CD14-positive monocyte (primary cell): ENCODE measurements around the gene RFC2. TPM values are rescaled to one million over a fixed set of nuclear protein-coding genes. Genes with fewer than 3 reads are reported as not detected.

Experiments used
- DNase-seq, 3 donors: peaks; one replicate each; pipeline ENCODE4 v3.0.0-alpha.2; 2011 to 2022
- H2AFZ ChIP-seq: 2 replicates; pipeline ENCODE4 v1.6.0; 2012; ENCODE audit warnings: mild to moderate bottlenecking, low read depth, low read length, inconsistent platforms; ENCODE audit not compliant: insufficient read depth, poor library complexity, severe bottlenecking
- H3K27ac ChIP-seq, 2 donors: 1 replicate in 1 of 2; 2 replicates in 1 of 2; pipeline ENCODE4 v1.5.1; 2012 to 2013; ENCODE audit warnings: low read length in 2 of 2, control low read depth in 1 of 2, inconsistent platforms in 1 of 2, low read depth in 1 of 2, mild to moderate bottlenecking in 1 of 2
- H3K27me3 ChIP-seq, 2 donors: one replicate each; pipeline versions ENCODE4 v1.6.0 to v1.6.1; 2011 to 2013; ENCODE audit warnings: low read length in 2 of 2; ENCODE audit not compliant: control insufficient read depth in 2 of 2, insufficient read depth in 2 of 2
- H3K36me3 ChIP-seq, 2 donors: replicated peaks in 1 of 2; 1 replicate in 1 of 2; 2 replicates in 1 of 2; pipeline versions ENCODE4 v1.5.1 to v1.6.1; 2012 to 2013; ENCODE audit warnings: low read length in 2 of 2, control low read depth in 1 of 2, inconsistent platforms in 1 of 2, mild to moderate bottlenecking in 1 of 2; ENCODE audit not compliant: insufficient read depth in 2 of 2, control insufficient read depth in 1 of 2
- H3K4me1 ChIP-seq, 2 donors: 1 replicate in 1 of 2; 2 replicates in 1 of 2; pipeline versions ENCODE4 v1.5.1 to v1.6.1; 2012 to 2013; ENCODE audit warnings: low read length in 2 of 2, control low read depth in 1 of 2, inconsistent platforms in 1 of 2, mild to moderate bottlenecking in 1 of 2, moderate library complexity in 1 of 2; ENCODE audit not compliant: insufficient read depth in 2 of 2, control insufficient read depth in 1 of 2
- H3K4me2 ChIP-seq: replicated peaks from 2 replicates; pipeline ENCODE3; 2012; ENCODE audit warnings: low read length, moderate library complexity, mild to moderate bottlenecking; ENCODE audit not compliant: poor library complexity, severe bottlenecking; ENCODE audit errors: extremely low read depth
- H3K4me3 ChIP-seq, 3 experiments: fragments of 200-600 bp in 1 of 3; sonication (generic) in 1 of 3; replicated peaks in 1 of 3; 1 replicate in 2 of 3; 2 replicates in 1 of 3; pipeline ENCODE4 v1.5.1; 2011 to 2013; ENCODE audit warnings: low read length in 3 of 3, mild to moderate bottlenecking in 3 of 3, control low read depth in 2 of 3, low read depth in 2 of 3, inconsistent platforms in 1 of 3, moderate library complexity in 1 of 3
- H3K79me2 ChIP-seq: 2 replicates; pipeline ENCODE4 v1.6.0; 2012; ENCODE audit warnings: mild to moderate bottlenecking, control low read depth, inconsistent platforms, low read length, moderate library complexity; ENCODE audit not compliant: insufficient read depth
- H3K9ac ChIP-seq: 2 replicates; pipeline ENCODE4 v1.6.0; 2017; ENCODE audit warnings: low read length, mild to moderate bottlenecking; ENCODE audit not compliant: insufficient read depth, poor library complexity, severe bottlenecking
- H3K9me3 ChIP-seq, 2 donors: replicated peaks in 1 of 2; 1 replicate in 1 of 2; 2 replicates in 1 of 2; pipeline versions ENCODE4 v1.5.1 to v1.6.1; 2012 to 2013; ENCODE audit warnings: low read length in 2 of 2, control low read depth in 1 of 2; ENCODE audit not compliant: control insufficient read depth in 1 of 2, insufficient read depth in 1 of 2
- H4K20me1 ChIP-seq: 2 replicates; pipeline ENCODE4 v1.6.0; 2012; ENCODE audit warnings: mild to moderate bottlenecking, low read length, control low read depth, moderate library complexity; ENCODE audit not compliant: insufficient read depth
- H3K27ac Mint-ChIP-seq, 7 donors: one replicate each; pipeline ENCODE4 v1.8.0; 2020; ENCODE audit warnings: mild to moderate bottlenecking in 7 of 7, mixed read lengths in 7 of 7, moderate library complexity in 6 of 7, inconsistent platforms in 2 of 7
- H3K27me3 Mint-ChIP-seq, 3 donors: one replicate each; pipeline ENCODE4 v1.8.0; 2021 to 2022; ENCODE audit warnings: low read depth in 3 of 3, mild to moderate bottlenecking in 3 of 3, mixed read lengths in 3 of 3, moderate library complexity in 3 of 3, inconsistent platforms in 1 of 3
- H3K36me3 Mint-ChIP-seq, 2 donors: one replicate each; pipeline ENCODE4 v1.8.0; 2020; ENCODE audit warnings: mixed read lengths in 2 of 2, inconsistent platforms in 1 of 2, mild to moderate bottlenecking in 1 of 2
- H3K4me1 Mint-ChIP-seq: one replicate; pipeline ENCODE4 v1.8.0; 2020; ENCODE audit warnings: mild to moderate bottlenecking, mixed read lengths
- H3K4me3 Mint-ChIP-seq, 2 donors: one replicate each; pipeline ENCODE4 v1.8.0; 2020; ENCODE audit warnings: mild to moderate bottlenecking in 2 of 2, mixed read lengths in 2 of 2, moderate library complexity in 1 of 2
- H3K9me3 Mint-ChIP-seq, 7 donors: one replicate each; pipeline ENCODE4 v1.8.0; 2020 to 2022; ENCODE audit warnings: mixed read lengths in 7 of 7, mild to moderate bottlenecking in 6 of 7, moderate library complexity in 6 of 7, inconsistent platforms in 2 of 7
- WGBS: methylation state at CpG from one replicate; pipeline ENCODE4 v1.1.5; 2013; ENCODE audit warnings: missing lambda C conversion rate; ENCODE audit not compliant: insufficient coverage; 5-methylcytosine and 5-hydroxymethylcytosine counted together
- intact Hi-C, 2 donors: fragments of 100-400 bp; cut with micrococcal nuclease; formaldehyde crosslinking; loops; one replicate each; pipeline versions ENCODE4 v1.15.0 to v1.15.1; 2023
- polyA plus RNA-seq, 3 donors: library from polyadenylated mRNA; depleted of rRNA in 1 of 3; unstranded in 2 of 3; stranded (reverse) in 1 of 3; fragments of 300-500 nt in 2 of 3; fragments of >200 nt in 1 of 3; fragmentation: Illumina TruSeq in 2 of 3; gene quantifications; 1 replicate in 2 of 3; 2 replicates in 1 of 3; pipeline ENCODE4 v1.2.3, GENCODE V29; 2012 to 2021
- TF ChIP-seq, protein P1 (sequence below): fragments of 200-600 bp; IDR thresholded peaks from one replicate; pipeline ENCODE4 v1.8.0; 2022; ENCODE audit warnings: antibody characterized with exemption, mild to moderate bottlenecking

The RFC2 gene
- polyA plus RNA-seq, 3 donors, result 12.8 to 42.1 (median 33.5) TPM

DNA sequence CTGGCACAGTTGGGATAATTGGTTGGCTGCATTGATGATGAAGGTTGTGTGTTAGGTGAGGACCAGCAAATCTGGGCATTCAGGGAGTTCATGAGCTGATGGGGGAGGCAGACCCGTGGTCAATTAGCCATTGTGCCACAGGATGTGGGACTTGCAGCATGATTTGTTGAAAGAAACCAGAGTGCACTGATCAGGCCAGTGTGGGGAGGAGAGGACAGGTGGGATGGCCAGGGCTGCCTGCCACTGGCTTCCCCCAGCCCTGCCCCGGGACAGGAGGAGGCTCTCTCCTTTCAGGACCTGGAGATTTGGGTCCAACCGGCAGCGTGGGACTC is 39.3 kb upstream of the RFC2 start:
- TF ChIP-seq, protein P1, sequence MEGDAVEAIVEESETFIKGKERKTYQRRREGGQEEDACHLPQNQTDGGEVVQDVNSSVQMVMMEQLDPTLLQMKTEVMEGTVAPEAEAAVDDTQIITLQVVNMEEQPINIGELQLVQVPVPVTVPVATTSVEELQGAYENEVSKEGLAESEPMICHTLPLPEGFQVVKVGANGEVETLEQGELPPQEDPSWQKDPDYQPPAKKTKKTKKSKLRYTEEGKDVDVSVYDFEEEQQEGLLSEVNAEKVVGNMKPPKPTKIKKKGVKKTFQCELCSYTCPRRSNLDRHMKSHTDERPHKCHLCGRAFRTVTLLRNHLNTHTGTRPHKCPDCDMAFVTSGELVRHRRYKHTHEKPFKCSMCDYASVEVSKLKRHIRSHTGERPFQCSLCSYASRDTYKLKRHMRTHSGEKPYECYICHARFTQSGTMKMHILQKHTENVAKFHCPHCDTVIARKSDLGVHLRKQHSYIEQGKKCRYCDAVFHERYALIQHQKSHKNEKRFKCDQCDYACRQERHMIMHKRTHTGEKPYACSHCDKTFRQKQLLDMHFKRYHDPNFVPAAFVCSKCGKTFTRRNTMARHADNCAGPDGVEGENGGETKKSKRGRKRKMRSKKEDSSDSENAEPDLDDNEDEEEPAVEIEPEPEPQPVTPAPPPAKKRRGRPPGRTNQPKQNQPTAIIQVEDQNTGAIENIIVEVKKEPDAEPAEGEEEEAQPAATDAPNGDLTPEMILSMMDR, result no peak
- peaks cover 37% of the 10 kb centered on the region for H3K79me2 ChIP-seq
- intact Hi-C loops, result loop anchor here in 1 of 2 donors (5.0 kb wide), 1 partner anchor 41 kb away; the partner anchor contains the start of gene RFC2
- no peak overlapping the region for H3K9ac ChIP-seq
- Mint-ChIP-seq H3K36me3 (peaks cover 4 to 5% of the 10 kb centered on the region in 2 donors), H3K4me1 (peaks cover 33% of the 10 kb centered on the region), H3K27ac (peak overlapping the region in 2 of 7 donors; percentile 0 to 47), H3K9me3 (peaks cover 0 to 2% (median 0%) of the 10 kb centered on the region in 7 donors), H3K27me3 (peaks cover 0 to 14% (median 13%) of the 10 kb centered on the region in 3 donors), H3K4me3 (peak overlapping the region in 1 of 2 donors; percentile 24)
- H3K4me1 ChIP-seq, result peaks cover 20 to 27% of the 10 kb centered on the region in 2 donors
- no peak overlapping the region for H2AFZ ChIP-seq
- H3K27me3 ChIP-seq, result no peaks in the 10 kb centered on the region
- no peak overlapping the region for H3K27ac ChIP-seq
- no peak overlapping the region for H3K4me3 ChIP-seq
- H3K36me3 ChIP-seq, result no peaks in the 10 kb centered on the region
- H3K9me3 ChIP-seq, result no peaks in the 10 kb centered on the region
- H4K20me1 ChIP-seq, result peaks cover 74% of the 10 kb centered on the region
- peak overlapping the region; percentile 33 for H3K4me2 ChIP-seq
- WGBS, result 10% methylated on average over 1 of the region's 4 CpGs
- no peak for DNase-seq

DNA sequence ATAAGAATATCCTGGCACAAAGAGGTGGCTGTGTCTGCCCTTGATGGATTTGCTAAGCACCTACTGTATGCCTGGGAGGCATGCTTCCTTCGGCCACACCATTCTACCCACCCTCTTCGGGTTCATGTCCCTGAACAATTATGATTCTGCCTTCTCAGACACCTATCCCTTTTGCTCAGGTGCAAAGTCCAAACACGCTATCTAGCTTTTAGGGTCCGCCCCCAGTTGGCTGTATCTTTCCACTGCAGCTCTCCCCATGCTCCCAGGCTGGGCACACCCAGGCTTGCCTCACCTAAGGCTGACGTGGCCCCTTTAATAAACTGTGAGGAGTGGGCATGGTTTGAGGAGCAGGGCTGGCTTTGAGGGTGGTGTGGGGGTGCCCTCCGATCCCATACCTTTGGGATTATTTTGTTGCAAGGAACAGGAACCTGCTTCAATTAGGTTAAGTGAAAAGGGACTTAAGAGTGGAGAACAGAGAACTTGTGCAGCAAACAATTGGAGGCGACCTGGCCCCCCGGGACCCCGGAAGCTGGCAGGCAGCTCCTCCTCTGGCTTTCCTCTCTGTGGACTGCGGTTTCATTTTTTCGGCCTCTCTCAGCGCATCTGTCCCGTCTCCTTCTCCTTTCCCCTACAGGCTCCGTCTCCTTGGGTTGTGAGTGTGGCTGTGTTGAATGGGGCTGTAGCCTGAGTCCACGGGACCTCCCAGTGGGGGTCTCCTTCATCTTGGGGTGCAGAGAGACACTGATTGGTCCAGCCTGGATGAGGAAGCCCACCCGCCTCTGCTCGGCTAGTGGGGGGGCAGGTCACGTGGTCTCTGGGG is 38.8 kb upstream of the RFC2 start:
- no peak overlapping the region for H2AFZ ChIP-seq

More for the DNA sequence above, 38.8 kb upstream of the RFC2 start:
- H3K27ac ChIP-seq, result no peak overlapping the region
- no peak overlapping the region for H3K9ac ChIP-seq
- H3K9me3 Mint-ChIP-seq, result peaks cover 0 to 2% (median 0%) of the 10 kb centered on the region in 7 donors
- H3K27me3 Mint-ChIP-seq, result peaks cover 2 to 15% (median 13%) of the 10 kb centered on the region in 3 donors
- intact Hi-C loops, result loop anchor here in 1 of 2 donors (5.0 kb wide), 1 partner anchor 41 kb away; the partner anchor contains the start of gene RFC2
- 78% methylated on average over 11 of the region's 18 CpGs for WGBS
- no peaks in the 10 kb centered on the region for H3K27me3 ChIP-seq
- peaks cover 37% of the 10 kb centered on the region for H3K4me1 Mint-ChIP-seq
- no peak overlapping the region for H3K27ac Mint-ChIP-seq
- H3K4me3 ChIP-seq, result no peak overlapping the region
- DNase-seq, result no peak
- H3K36me3 ChIP-seq, result no peaks in the 10 kb centered on the region
- peaks cover 24 to 31% of the 10 kb centered on the region in 2 donors for H3K4me1 ChIP-seq
- no peaks in the 10 kb centered on the region for H3K9me3 ChIP-seq
- H3K4me2 ChIP-seq, result peak overlapping the region; percentile 33
- TF ChIP-seq, protein P1, result no peak
- peaks cover 37% of the 10 kb centered on the region for H3K79me2 ChIP-seq
- peaks cover 69% of the 10 kb centered on the region for H4K20me1 ChIP-seq
- peak overlapping the region in 1 of 2 donors; percentile 63 for H3K4me3 Mint-ChIP-seq
- peaks cover 4 to 5% of the 10 kb centered on the region in 2 donors for H3K36me3 Mint-ChIP-seq
